Amniotic stem cell (primary cell): ENCODE data around the gene KRTAP5-4.
"Not testable (repeated sequence)": the region's sequence is repeated elsewhere in the genome, so short reads cannot be mapped to it uniquely, and the experiment has no call there.

Experiments used
- DNase-seq: peaks from one replicate; lab custom pipeline; 2025; lab: John Stamatoyannopoulos, UW

KRTAP5-4 gene

GRCh38 chr11:1622086-1622485 is at the start of gene KRTAP5-4:
Gene KRTAP5-4, minus strand, starts transcription at chr11:1622138. Its CDS starts 45 bp downstream, at chr11:1622093.
- no peak for DNase-seq

- no peak for DNase-seq
Observed at GRCh38 chr11:1671658-1672057, 49.7 kb upstream of the KRTAP5-4 start.

GRCh38 chr11:1670905-1671371 is 49.0 kb upstream of the KRTAP5-4 start:
- no peak for DNase-seq

GRCh38 chr11:1670457-1670856 is 48.5 kb upstream of the KRTAP5-4 start:
- not testable (repeated sequence) for DNase-seq

GRCh38 chr11:1669546-1670218 is 47.7 kb upstream of the KRTAP5-4 start:
- DNase-seq: no peak

GRCh38 chr11:1668911-1669473 is 47.1 kb upstream of the KRTAP5-4 start:
- no peak for DNase-seq

GRCh38 chr11:1667906-1668305 is 46.0 kb upstream of the KRTAP5-4 start:
- DNase-seq: no peak

GRCh38 chr11:1667121-1667850 is 45.3 kb upstream of the KRTAP5-4 start:
- DNase-seq: no peak

- no peak for DNase-seq
Observed at GRCh38 chr11:1665313-1665712, 43.4 kb upstream of the KRTAP5-4 start.

GRCh38 chr11:1662699-1663283 is 40.9 kb upstream of the KRTAP5-4 start:
- DNase-seq: not testable (repeated sequence)

- DNase-seq: not testable (repeated sequence)
Observed at GRCh38 chr11:1661454-1662269, 39.7 kb upstream of the KRTAP5-4 start.

GRCh38 chr11:1660111-1660867 is 38.4 kb upstream of the KRTAP5-4 start:
- no peak for DNase-seq

GRCh38 chr11:1659506-1659905 is 37.6 kb upstream of the KRTAP5-4 start:
- no peak for DNase-seq

- DNase-seq: no peak
Observed at GRCh38 chr11:1656670-1657069, 34.7 kb upstream of the KRTAP5-4 start.

GRCh38 chr11:1656061-1656441 is 34.1 kb upstream of the KRTAP5-4 start:
- DNase-seq: no peak

GRCh38 chr11:1655168-1656060 is 33.5 kb upstream of the KRTAP5-4 start:
- no peak for DNase-seq

- DNase-seq: no peak
Observed at GRCh38 chr11:1654388-1655167, 32.6 kb upstream of the KRTAP5-4 start.

- no peak for DNase-seq
Observed at GRCh38 chr11:1653541-1654387, 31.8 kb upstream of the KRTAP5-4 start.
